ENCODE measurements around the gene HECTD1.

The HECTD1 gene

GRCh38 chr14:31060253-31060875 lies 147.2 kb downstream of the HECTD1 start:
- TF ChIP-seq EP300 (IDR thresholded peaks at IDR 0.05; ENCODE audit: borderline replicate concordance) (peak; percentile 31; the same call in 1 of the 2 replicates), MAX (IDR thresholded peaks at IDR 0.05) (peak; percentile 25; the same call in 1 of the 2 replicates), TEAD4 (IDR thresholded peaks at IDR 0.05) (peak; percentile 87), TCF12 (IDR thresholded peaks at IDR 0.05; ENCODE audit: low read depth) (no peak)

GRCh38 chr14:31059152-31059924 lies 148.3 kb downstream of the HECTD1 start:
- TF ChIP-seq USF1 (IDR thresholded peaks at IDR 0.05) (no peak), CEBPB (IDR thresholded peaks at IDR 0.05) (peak; percentile 90)

GRCh38 chr14:31057701-31058364 lies 149.8 kb downstream of the HECTD1 start:
- TF ChIP-seq CEBPB (IDR thresholded peaks at IDR 0.05) (no peak), USF1 (IDR thresholded peaks at IDR 0.05) (no peak), MAX (IDR thresholded peaks at IDR 0.05) (no peak), ZBTB7A (IDR thresholded peaks at IDR 0.05; ENCODE audit: low read depth) (no peak), REST (IDR thresholded peaks at IDR 0.05; ENCODE audit: low read depth) (no peak), TCF12 (IDR thresholded peaks at IDR 0.05; ENCODE audit: low read depth) (no peak), YY1 (IDR thresholded peaks at IDR 0.05; ENCODE audit: low read depth) (no peak), EGR1 (IDR thresholded peaks at IDR 0.05) (no peak), EP300 (IDR thresholded peaks at IDR 0.05; ENCODE audit: borderline replicate concordance) (no peak), CREB1 (IDR thresholded peaks at IDR 0.05; ENCODE audit: low read depth) (no peak)

GRCh38 chr14:31057035-31057434 lies 150.6 kb downstream of the HECTD1 start:
- TF ChIP-seq CREB1 (IDR thresholded peaks at IDR 0.05; ENCODE audit: low read depth) = no peak
- no peak for TF ChIP-seq TEAD4 (IDR thresholded peaks at IDR 0.05)
- TF ChIP-seq MAX (IDR thresholded peaks at IDR 0.05) = no peak
- TF ChIP-seq CEBPB (IDR thresholded peaks at IDR 0.05) = no peak
- TF ChIP-seq USF1 (IDR thresholded peaks at IDR 0.05) = no peak
- no peak for TF ChIP-seq EGR1 (IDR thresholded peaks at IDR 0.05)
- no peak for TF ChIP-seq RAD21 (IDR thresholded peaks at IDR 0.05; ENCODE audit: low read depth)
- TF ChIP-seq TAF1 (IDR thresholded peaks at IDR 0.05; ENCODE audit: low read depth) = no peak
- no peak for TF ChIP-seq YY1 (IDR thresholded peaks at IDR 0.05; ENCODE audit: low read depth)
- TF ChIP-seq NFIC (IDR thresholded peaks at IDR 0.05) = no peak
- no peak for TF ChIP-seq EP300 (IDR thresholded peaks at IDR 0.05; ENCODE audit: borderline replicate concordance)
- TF ChIP-seq TCF12 (IDR thresholded peaks at IDR 0.05; ENCODE audit: low read depth) = no peak
- no peak for TF ChIP-seq ZBTB7A (IDR thresholded peaks at IDR 0.05; ENCODE audit: low read depth)
- no peak for TF ChIP-seq REST (IDR thresholded peaks at IDR 0.05; ENCODE audit: low read depth)

GRCh38 chr14:31051511-31051910 lies 156.1 kb downstream of the HECTD1 start:
- TF ChIP-seq FOXM1 (IDR thresholded peaks at IDR 0.05; ENCODE audit: borderline replicate concordance, low read depth) = no peak
- TF ChIP-seq CEBPB (IDR thresholded peaks at IDR 0.05) = no peak
- TF ChIP-seq NFIC (IDR thresholded peaks at IDR 0.05) = no peak
- no peak for TF ChIP-seq MAX (IDR thresholded peaks at IDR 0.05)
- TF ChIP-seq USF1 (IDR thresholded peaks at IDR 0.05) = no peak
- no peak for TF ChIP-seq ZBTB7A (IDR thresholded peaks at IDR 0.05; ENCODE audit: low read depth)
- no peak for TF ChIP-seq EGR1 (IDR thresholded peaks at IDR 0.05)
- no peak for TF ChIP-seq REST (IDR thresholded peaks at IDR 0.05; ENCODE audit: low read depth)
- no peak for TF ChIP-seq TCF12 (IDR thresholded peaks at IDR 0.05; ENCODE audit: low read depth)
